Measurements from ENCODE around the gene PLVAP.

The PLVAP gene

GRCh38 chr19:17338433-17339078, 38.6 kb downstream of the PLVAP start:
- H3K4me3 ChIP-seq (ENCODE audit: low read length), result peak overlapping the region; percentile 83; the same call in 1 of the 2 replicates
- no peak for TF ChIP-seq ZNF274 (IDR thresholded peaks at IDR 0.05; ENCODE audit: low read depth, low read length)

DNA sequence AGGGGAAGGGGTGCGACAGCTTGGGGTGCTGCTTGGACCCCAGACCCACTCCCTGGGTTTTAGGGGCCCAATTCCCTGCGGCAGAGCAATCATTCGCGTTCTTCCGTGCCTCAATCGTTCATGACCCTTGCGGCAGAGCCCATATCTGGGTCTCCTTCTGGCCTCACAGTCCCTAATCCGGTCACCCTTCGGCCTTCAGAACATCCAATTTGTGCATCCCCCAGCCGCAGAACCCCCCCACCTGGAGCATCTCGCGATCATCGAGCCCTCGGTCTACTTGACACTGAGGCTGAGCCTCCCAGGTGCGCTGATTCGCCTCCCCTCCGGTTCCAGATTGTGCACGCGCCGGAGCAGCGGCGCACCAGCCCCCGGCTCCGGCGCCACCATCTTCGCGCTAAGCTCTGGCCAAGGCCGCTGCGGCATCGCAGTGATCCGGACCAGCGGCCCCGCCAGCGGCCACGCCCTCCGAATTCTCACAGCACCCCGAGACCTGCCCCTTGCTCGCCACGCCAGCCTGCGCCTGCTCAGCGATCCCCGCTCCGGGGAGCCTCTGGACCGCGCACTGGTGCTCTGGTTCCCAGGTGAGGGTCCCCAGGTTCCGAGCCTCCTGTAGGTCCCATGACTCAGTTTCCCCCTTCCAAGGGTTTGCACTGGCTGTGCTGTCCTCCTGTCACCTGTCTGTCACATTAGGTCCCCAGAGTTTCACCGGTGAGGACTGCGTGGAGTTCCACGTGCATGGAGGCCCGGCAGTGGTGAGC, 39.3 kb downstream of the PLVAP start:
- peak overlapping the region; percentile 83 for H3K4me3 ChIP-seq (ENCODE audit: low read length)
- no peak for TF ChIP-seq ZNF274 (IDR thresholded peaks at IDR 0.05; ENCODE audit: low read depth, low read length)

DNA sequence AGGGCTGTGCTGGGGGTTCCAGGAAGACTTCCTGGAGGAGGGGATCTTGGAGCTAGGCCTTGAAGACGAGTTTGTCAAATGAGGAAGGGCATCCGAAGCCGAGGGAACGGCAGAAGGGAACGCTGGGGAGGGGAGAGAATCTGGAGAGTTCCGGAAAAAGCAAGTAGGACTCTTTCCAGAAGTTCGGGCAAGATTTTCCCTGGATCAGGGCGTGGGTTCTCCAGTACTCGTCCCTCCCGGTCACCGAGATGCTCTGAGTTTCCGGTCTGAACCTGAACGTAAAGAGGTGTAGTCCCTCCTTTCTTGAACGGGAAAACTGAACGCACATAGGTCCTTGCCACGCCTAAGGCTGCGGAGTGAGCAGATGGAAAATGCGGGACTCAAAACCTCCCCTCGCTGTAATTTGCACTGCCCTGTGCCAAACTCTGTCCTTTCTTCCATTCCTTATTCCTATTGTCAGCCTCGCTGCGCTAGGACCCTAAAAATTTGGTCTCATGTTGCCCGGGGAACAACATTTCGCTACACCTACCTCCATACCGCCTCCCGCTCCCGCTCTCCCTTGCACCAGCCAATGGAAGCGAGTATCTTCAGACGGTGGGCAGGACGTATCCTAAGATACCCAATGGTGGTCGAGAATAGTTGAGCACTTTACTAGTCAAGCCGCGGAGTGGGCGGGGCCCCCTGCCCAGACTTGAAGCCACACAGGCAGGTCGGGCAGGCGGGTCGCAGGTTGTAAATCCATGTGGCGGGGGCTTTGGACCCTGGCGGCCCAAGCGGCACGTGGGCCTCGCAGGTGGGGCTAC, 40.1 kb downstream of the PLVAP start, which contains the start of gene GTPBP3:
Gene GTPBP3 (plus strand): TSS at position 682 of the 803 bp plus-strand sequence. CDS start 59 bp downstream, at position 741.
- H3K4me3 ChIP-seq (ENCODE audit: low read length), result peak within 1 kb of the TSS; percentile 83
- TF ChIP-seq ZNF274 (IDR thresholded peaks at IDR 0.05; ENCODE audit: low read depth, low read length), result no peak

GRCh38 chr19:17335575-17335974, 41.6 kb downstream of the PLVAP start:
- H3K4me3 ChIP-seq (ENCODE audit: low read length), result no peak overlapping the region
- no peak for TF ChIP-seq ZNF274 (IDR thresholded peaks at IDR 0.05; ENCODE audit: low read depth, low read length)

- peak within 1 kb of the TSS; percentile 69 for H3K4me3 ChIP-seq (ENCODE audit: low read length)
- TF ChIP-seq ZNF274 (IDR thresholded peaks at IDR 0.05; ENCODE audit: low read depth, low read length), result no peak
Measured at GRCh38 chr19:17334414-17335409, 42.4 kb downstream of the PLVAP start, which contains the start of gene ANO8. ANO8 (minus strand) TSS chr19:17334855; CDS start chr19:17334670, 185 bp downstream.

DNA sequence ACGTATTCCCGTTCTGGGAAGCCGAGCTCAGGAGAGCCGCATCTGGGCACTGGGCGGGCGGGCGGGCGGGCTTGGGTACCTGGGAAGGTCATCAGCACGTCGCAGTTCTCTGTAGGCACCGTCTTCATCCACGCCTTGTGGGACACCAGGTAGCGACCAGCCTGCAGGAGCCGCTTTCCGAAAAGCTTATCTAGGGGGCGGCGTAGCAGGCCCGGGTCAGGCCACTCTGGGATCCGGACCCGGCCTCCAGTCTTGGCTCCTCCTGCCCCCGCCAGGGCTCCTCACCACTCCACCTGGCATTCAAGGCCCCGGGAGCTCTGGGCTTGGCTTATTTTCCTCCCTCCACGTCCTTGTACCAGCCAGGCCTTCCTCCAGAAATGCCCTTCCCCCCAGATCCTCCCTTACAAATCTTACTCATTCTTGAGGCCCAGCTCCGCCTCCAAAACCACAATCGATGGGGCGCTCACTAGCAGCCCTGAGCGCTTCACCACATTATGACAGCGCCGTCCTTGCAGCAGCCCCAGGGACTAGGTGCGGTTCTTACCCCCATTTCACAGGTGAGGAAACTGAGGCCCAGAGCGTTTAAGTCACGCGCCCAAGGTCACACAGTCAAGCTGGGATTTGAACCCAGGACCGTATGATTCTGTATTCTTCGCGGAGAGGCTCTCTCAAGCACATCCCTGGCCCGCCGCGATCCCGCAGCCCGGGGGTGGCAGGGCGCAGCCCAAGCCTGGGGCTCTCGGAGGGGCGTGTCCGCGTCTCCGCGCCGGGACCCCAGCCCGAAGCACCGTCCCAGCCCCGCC, 43.3 kb downstream of the PLVAP start:
- H3K4me3 ChIP-seq (ENCODE audit: low read length), result peak overlapping the region; percentile 69
- no peak for TF ChIP-seq ZNF274 (IDR thresholded peaks at IDR 0.05; ENCODE audit: low read depth, low read length)

GRCh38 chr19:17332677-17333581, 44.2 kb downstream of the PLVAP start:
- no peak for TF ChIP-seq ZNF274 (IDR thresholded peaks at IDR 0.05; ENCODE audit: low read depth, low read length)
- no peak overlapping the region for H3K4me3 ChIP-seq (ENCODE audit: low read length)

DNA sequence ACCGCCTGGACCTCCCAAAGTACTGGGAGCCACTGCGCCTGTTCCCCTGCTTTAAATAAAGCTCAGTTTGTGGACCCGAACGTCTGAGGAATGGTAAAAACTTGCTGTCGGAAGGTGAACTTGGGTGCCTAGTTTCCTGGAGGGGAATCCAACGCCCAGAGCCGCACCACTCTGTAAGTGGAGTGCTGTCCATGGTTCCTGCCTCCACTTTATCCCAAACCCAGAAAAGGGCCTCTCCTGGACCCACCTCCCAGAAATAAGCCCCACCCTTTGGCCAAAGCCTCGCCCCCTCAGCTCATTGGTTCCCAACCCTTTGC, 44.8 kb downstream of the PLVAP start:
- TF ChIP-seq ZNF274 (IDR thresholded peaks at IDR 0.05; ENCODE audit: low read depth, low read length), result no peak
- no peak overlapping the region for H3K4me3 ChIP-seq (ENCODE audit: low read length)

GRCh38 chr19:17331045-17331558, 46.0 kb downstream of the PLVAP start:
- TF ChIP-seq ZNF274 (IDR thresholded peaks at IDR 0.05; ENCODE audit: low read depth, low read length), result no peak
- no peak overlapping the region for H3K4me3 ChIP-seq (ENCODE audit: low read length)

DNA sequence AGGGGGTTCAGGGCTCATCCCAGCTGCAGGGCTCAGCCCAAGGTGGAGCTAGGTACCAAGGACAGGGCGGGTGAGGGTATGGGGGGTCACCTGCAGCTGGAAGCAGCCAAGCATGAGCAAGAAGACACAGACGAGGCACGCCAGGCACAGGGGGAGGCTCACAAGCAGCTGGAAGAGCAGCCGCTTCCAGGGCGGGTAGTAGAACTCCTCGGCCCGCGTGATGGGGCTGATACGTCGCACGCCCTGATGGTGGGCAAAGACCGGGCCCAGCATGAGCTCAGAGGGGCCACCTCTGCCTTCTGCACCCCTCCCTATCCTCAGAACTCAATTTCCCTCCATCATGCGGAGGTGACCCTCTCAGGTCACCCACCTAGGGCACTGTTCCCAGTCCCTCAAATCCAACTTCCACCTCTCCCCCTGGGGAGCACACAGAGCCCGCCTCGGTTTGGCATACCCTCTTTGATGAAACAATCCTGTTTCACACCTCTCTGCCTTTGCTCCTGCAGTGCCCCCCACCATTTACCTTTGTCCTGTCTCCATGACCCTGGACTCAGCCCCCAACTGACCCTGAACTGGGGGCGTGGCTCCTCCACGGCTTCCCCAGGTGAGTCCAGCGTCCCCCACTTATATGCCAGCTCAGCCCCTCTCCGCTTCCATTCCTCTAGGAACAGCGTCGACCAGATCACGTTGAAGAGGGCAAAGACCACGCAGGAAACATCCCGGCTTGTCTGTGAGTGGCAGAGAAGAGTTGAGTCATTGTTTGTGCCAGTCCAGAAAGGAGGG, 46.7 kb downstream of the PLVAP start:
- H3K4me3 ChIP-seq (ENCODE audit: low read length), result no peak overlapping the region
- TF ChIP-seq ZNF274 (IDR thresholded peaks at IDR 0.05; ENCODE audit: low read depth, low read length), result no peak

Measured in GM08714 (cell line).